Motor neuron (in vitro differentiated cells): Measurements from ENCODE around the gene RARB. TPM values are rescaled to one million over a fixed set of nuclear protein-coding genes. Genes with fewer than 3 reads are reported as not detected.
A peak's percentile ranks its signal among the peaks of the same experiment; 100 is the strongest.

Source experiments
- ATAC-seq, 8 experiments: fragments of 200-7000 bp; cut with Tn5 transposase; replicated peaks in 6 of 8; 2 replicates each; pipeline ENCODE4 v1.8.0; 2021; ENCODE audit warnings: mild to moderate bottlenecking in 8 of 8, moderate library complexity in 8 of 8
- H3K27ac ChIP-seq, 2 donors: fragments of 250-450 bp; sonication (Bioruptor Pico); 2 replicates each; pipeline ENCODE4 v1.9.0; 2021; ENCODE audit warnings: antibody characterized with exemption in 2 of 2, mild to moderate bottlenecking in 2 of 2, moderate library complexity in 1 of 2
- H3K4me1 ChIP-seq, 2 donors: fragments of 250-450 bp; sonication (Bioruptor Pico); replicated peaks in 1 of 2; 2 replicates each; pipeline ENCODE4 v1.6.1; 2021; ENCODE audit warnings: antibody characterized with exemption in 2 of 2, mild to moderate bottlenecking in 2 of 2, moderate library complexity in 1 of 2
- H3K4me3 ChIP-seq, 5 donors: fragments of 250-450 bp; sonication (Bioruptor Pico); 2 replicates each; pipeline ENCODE4 v1.9.0; 2021; ENCODE audit warnings: antibody characterized with exemption in 5 of 5, mild to moderate bottlenecking in 5 of 5, moderate library complexity in 4 of 5
- WGBS, 10 experiments: fragments of 450-650 bp; shearing (Covaris generic); methylation state at CpG; one replicate each; pipeline ENCODE4 v1.0.0; 2022; 5-methylcytosine and 5-hydroxymethylcytosine counted together
- in situ Hi-C, 9 experiments: fragments of 400-800 bp; cut with MboI; loops; one replicate each; pipeline ENCODE4 v1.15.0; 2021; ENCODE audit warnings: low sequenced_read_pairs in 9 of 9, low pct_unique_long_range_greater_than_20kb in 2 of 9; ENCODE audit not compliant: unreplicated experiment in 9 of 9
- total RNA-seq, 8 experiments: library from RNA; unstranded; fragments of 300-600 nt; gene quantifications; 2 replicates each; pipeline versions ENCODE4 v1.2.3 to v1.2.4, GENCODE V29; 2022

Gene RARB
- total RNA-seq, 8 experiments from 2014 or later, result 16.9 to 72.4 (median 31.3) TPM

DNA sequence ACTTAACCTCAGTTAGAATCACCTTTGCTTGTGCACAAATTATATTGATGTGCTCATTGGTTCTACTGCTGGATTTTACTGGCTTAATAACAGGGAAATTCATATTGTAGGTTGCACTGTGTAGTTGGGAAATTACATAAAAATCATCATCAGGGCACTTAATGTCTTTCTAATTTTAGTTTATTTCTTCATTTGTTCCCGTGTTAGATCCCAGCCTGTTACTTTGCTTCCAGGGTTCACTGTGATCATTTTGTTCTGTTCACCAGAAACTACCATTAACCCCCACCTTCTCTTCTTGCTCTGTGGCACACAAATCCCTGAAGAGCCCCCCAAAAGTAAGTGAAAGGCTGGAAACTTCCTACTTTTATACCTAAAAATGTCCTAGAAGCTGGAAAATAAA, 80.4 kb downstream of the RARB start:
- no peak for ATAC-seq
- no peak overlapping the region for H3K4me3 ChIP-seq
- no peak overlapping the region for H3K27ac ChIP-seq
- peaks cover 0 to 12% of the 10 kb centered on the region in 2 donors for H3K4me1 ChIP-seq
- in situ Hi-C loops, result no loop called here
- 0 to 90% (median 63%) methylated on average over 1 of the region's 1 CpG; no CpG with 5 or more reads in 1 of the 10 experiments for WGBS, 10 experiments

DNA sequence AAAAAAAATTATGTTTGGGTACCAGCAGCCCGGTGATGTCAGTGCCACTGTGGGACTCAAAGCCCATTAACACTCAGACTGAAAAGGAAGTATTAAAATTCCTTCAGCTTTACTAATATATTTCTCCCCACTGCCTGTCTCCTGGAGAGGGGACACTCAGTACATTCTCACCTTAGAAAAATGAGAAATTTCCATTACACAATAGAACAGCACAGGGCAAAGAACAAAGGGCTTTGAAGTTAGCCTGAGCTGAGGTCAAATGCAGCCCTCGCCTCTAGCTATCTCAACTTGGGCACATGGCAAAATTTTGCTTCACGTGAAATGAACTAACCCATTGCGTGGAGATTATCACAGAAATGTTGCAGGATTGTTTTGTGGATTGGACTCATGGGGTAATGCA, 80.8 kb downstream of the RARB start:
- Histone ChIP-seq H3K27ac (no peak overlapping the region), H3K4me1 (peaks cover 3 to 16% of the 10 kb centered on the region in 2 donors), H3K4me3 (no peak overlapping the region)
- ATAC-seq, result no peak
- in situ Hi-C loops, result no loop called here
- 0 to 100% (median 39%) methylated on average over 1 to 4 of the region's 4 CpGs; no CpG with 5 or more reads in 2 of the 10 experiments for WGBS, 10 experiments

- Histone ChIP-seq H3K4me3 (no peak overlapping the region), H3K27ac (no peak overlapping the region), H3K4me1 (peaks cover 6 to 17% of the 10 kb centered on the region in 2 donors)
- 20 to 100% (median 100%) methylated on average over 1 of the region's 2 CpGs; no CpG with 5 or more reads in 5 of the 10 experiments for WGBS, 10 experiments
- in situ Hi-C loops, result no loop called here
- ATAC-seq, result no peak
Observed at GRCh38 chr3:25510797-25511196, 82.7 kb downstream of the RARB start.

DNA sequence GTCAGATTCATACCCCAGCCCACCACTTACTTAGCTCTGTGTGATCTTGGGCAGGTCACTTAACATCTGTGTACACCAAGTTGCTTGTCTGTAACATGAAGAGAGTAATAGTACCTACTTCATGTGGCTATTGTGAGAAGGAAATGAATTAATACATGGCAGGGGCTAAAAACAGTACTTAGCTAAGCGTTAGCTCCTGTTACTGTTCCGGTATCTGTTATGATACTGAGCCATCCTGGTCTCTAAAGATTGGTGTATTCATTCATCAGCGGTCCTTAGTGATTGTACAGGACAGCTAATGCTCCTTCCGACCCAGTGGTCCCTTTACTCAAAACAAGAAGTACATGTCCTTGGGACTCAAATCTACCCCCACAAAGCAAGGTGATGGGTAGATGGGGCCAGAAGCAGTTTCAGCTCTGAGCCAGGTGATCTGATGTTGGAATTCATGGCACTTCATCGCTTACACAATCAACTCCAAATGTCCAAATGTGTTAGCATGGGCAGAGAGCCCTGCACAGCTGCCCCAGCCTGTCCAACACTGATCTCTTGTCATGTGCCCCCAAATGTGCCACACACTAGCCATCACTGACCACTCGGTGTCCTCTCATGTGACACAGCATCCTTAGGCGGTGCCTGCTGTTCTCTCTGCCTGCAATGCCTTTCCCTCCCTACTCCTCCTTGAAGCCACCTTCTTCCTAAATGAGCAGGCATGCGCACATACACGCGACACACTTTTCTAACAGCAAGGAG, 84.1 kb downstream of the RARB start:
- in situ Hi-C loops, result no loop called here
- H3K4me3 ChIP-seq, result no peak overlapping the region
- H3K4me1 ChIP-seq, result peaks cover 6 to 17% of the 10 kb centered on the region in 2 donors
- ATAC-seq, result no peak
- no peak overlapping the region for H3K27ac ChIP-seq
- 43 to 100% (median 80%) methylated on average over 1 to 7 of the region's 10 CpGs; no CpG with 5 or more reads in 1 of the 10 experiments for WGBS, 10 experiments

DNA sequence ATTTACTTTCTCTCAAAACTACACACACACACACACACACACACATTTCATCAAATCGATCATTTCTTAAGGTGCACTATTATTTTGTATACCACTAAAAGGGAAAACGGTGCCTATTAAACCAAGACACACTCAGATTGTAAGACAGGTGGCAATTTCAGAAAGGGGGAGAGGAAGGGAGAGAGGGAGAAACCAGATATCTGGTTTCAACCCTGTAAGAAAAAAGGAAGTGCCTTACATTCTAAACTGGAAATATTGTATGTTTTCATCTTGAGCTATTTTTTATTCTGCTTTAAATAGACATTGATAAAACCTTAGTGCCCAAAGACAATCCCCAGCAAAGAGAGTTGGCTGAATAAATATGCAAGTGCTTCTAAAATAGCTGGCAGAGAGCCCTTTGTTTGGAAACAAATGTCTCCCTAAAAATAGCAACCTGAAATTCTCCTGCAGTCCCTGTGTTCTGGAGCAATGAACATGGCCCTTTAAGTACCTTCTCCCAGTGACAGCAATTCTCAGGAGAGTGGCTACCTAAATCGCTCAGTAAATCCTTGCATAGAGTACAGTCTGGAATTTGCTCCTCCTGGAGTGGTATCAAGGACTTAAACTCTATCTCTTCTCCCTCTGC, 85.7 kb downstream of the RARB start:
- H3K4me1 ChIP-seq, result peaks cover 6 to 16% of the 10 kb centered on the region in 2 donors
- ATAC-seq, result peak in 2 of 8 experiments; percentile 29
- H3K27ac ChIP-seq, result no peak overlapping the region
- H3K4me3 ChIP-seq, result no peak overlapping the region
- 35 to 100% (median 89%) methylated on average over 1 to 3 of the region's 3 CpGs; no CpG with 5 or more reads in 3 of the 10 experiments for WGBS, 10 experiments
- in situ Hi-C loops, result no loop called here

GRCh38 chr3:25515171-25515570, 87.1 kb downstream of the RARB start:
- Histone ChIP-seq H3K27ac (no peak overlapping the region), H3K4me3 (no peak overlapping the region), H3K4me1 (peaks cover 6 to 12% of the 10 kb centered on the region in 2 donors)
- no peak for ATAC-seq
- in situ Hi-C loops, result no loop called here

- Histone ChIP-seq H3K4me3 (no peak overlapping the region), H3K4me1 (peaks cover 0 to 5% of the 10 kb centered on the region in 2 donors), H3K27ac (no peak overlapping the region)
- in situ Hi-C loops, result no loop called here
- WGBS, 10 experiments, result 60 to 100% (median 94%) methylated on average over 1 to 8 of the region's 8 CpGs; no CpG with 5 or more reads in 2 of the 10 experiments
- ATAC-seq, result no peak
Observed at GRCh38 chr3:25520926-25521559, 93.0 kb downstream of the RARB start.

DNA sequence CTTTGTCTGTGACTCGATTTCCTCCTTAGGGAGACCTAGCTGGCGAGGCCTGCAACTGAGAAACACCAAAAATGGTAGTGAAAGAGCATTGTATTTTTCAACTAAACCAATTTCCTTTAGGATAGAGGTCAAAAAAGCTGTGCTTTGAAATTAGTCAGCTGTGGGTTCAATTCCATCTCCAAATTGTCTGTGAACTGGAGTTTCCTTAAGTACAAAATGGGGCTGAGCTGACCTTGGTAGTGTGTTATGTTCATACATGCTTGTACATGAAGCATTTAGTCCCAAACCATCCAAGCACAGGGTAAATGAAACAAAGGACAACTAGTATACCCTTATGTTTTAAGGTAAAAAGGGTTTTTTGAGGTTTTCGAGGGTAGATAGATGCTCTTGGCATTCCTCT, 99.3 kb downstream of the RARB start:
- Histone ChIP-seq H3K4me1 (peaks cover 5 to 11% of the 10 kb centered on the region in 2 donors), H3K27ac (no peak overlapping the region), H3K4me3 (no peak overlapping the region)
- ATAC-seq, result no peak
- WGBS, 10 experiments, result 20 to 100% (median 82%) methylated on average over 1 to 3 of the region's 3 CpGs; no CpG with 5 or more reads in 1 of the 10 experiments
- in situ Hi-C loops, result no loop called here

GRCh38 chr3:25527801-25528200, 99.7 kb downstream of the RARB start:
- 24 to 90% (median 76%) methylated on average over 2 to 4 of the region's 4 CpGs; no CpG with 5 or more reads in 1 of the 10 experiments for WGBS, 10 experiments
- no peak overlapping the region for H3K27ac ChIP-seq
- in situ Hi-C loops, result no loop called here

GRCh38 chr3:25531971-25532370, 103.9 kb downstream of the RARB start:
- Histone ChIP-seq H3K4me3 (no peak overlapping the region), H3K4me1 (peaks cover 0 to 13% of the 10 kb centered on the region in 2 donors), H3K27ac (no peak overlapping the region)
- peak; percentile 24 to 94 (median 68) for ATAC-seq
- in situ Hi-C loops, result no loop called here

More at GRCh38 chr3:25527801-25528200, 99.7 kb downstream of the RARB start:
- H3K4me1 ChIP-seq, result peaks cover 5 to 13% of the 10 kb centered on the region in 2 donors
- H3K4me3 ChIP-seq, result no peak overlapping the region
- ATAC-seq, result no peak

DNA sequence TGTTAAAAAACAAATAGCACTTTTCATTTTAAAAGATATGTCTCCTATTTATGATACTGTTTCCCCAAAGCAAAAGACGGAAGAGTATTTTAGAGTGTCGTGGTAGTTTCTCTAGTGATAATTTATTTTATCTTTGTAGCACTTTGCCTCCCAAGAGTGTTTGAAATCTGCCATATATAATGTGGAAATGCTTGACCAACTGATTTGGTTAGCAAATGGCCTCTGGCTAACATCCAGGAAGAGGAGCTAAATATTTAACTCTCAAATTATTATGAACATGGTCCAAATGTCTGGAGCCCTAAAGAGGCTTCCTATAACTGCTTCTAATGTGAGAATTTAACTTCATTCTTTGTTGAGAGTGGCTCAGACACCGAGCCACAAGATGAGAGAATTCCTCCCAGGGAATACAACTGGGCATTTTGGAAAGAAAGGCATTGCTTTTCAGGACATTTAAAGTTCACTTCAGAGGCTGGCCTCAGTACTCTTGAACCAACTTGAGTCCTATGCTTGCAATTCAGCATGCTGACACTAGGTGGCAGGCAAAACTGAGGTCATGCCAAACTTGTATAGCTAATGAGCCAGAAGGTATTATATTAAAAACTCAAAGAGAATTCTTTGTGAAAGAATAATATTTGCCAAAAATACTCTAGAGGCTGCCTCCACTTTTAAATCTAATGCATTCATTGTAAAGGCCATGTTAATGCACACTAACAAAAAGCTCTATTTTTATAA, 104.5 kb downstream of the RARB start:
- peak in 1 of 8 experiments; percentile 4 for ATAC-seq
- Histone ChIP-seq H3K27ac (no peak overlapping the region), H3K4me1 (peaks cover 0 to 13% of the 10 kb centered on the region in 2 donors), H3K4me3 (no peak overlapping the region)
- 34 to 97% (median 68%) methylated on average over 2 to 3 of the region's 3 CpGs for WGBS, 10 experiments
- in situ Hi-C loops, result no loop called here

- Histone ChIP-seq H3K4me1 (peaks cover 0 to 13% of the 10 kb centered on the region in 2 donors), H3K27ac (no peak overlapping the region), H3K4me3 (no peak overlapping the region)
- in situ Hi-C loops, result no loop called here
- ATAC-seq, result no peak
- 17 to 100% (median 88%) methylated on average over 1 to 2 of the region's 2 CpGs; no CpG with 5 or more reads in 1 of the 10 experiments for WGBS, 10 experiments
Observed at GRCh38 chr3:25533399-25533798, 105.3 kb downstream of the RARB start.

GRCh38 chr3:25534007-25534406, 105.9 kb downstream of the RARB start:
- ATAC-seq, result no peak
- 100% methylated on average over 1 of the region's 1 CpG; no CpG with 5 or more reads in 4 of the 10 experiments for WGBS, 10 experiments
- Histone ChIP-seq H3K4me3 (no peak overlapping the region), H3K27ac (no peak overlapping the region), H3K4me1 (peaks cover 0 to 13% of the 10 kb centered on the region in 2 donors)
- in situ Hi-C loops, result no loop called here
